ENCODE results near the gene PACRG.

DNA sequence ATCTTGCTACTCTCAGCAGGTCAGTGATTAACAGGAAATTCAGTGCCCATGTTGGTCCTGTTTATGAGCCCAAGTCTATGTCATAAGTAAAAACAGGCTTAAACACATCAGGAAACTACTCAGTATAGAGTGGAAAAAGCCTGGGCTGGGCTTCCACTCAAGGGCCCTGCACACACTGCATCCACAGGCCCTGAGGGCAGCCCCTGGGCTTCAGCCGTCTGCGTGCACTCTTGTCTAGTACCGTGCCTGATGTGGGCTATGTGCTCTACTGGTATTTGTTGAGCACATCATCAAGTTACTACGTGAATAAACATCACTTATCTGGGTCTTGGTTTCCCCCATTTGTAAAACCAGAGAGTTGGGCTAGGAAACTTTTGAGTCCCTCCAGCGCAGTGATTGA is 135.2 kb downstream of the PACRG start:
- TF ChIP-seq EZH2 (IDR thresholded peaks at IDR 0.05; ENCODE audit: insufficient read depth, poor library complexity, severe bottlenecking) (no peak), EZH2phosphoT487 (IDR thresholded peaks at IDR 0.05; ENCODE audit: insufficient read depth, low read depth) (no peak)
